CD4-positive, alpha-beta T cell treated with Interferon gamma for 1 hour (primary cell): ENCODE data around the gene KCNIP1.

Experiments
- DNase-seq: peaks from one replicate; pipeline ENCODE4 v3.0.0-alpha.2; 2020

KCNIP1 gene

DNA sequence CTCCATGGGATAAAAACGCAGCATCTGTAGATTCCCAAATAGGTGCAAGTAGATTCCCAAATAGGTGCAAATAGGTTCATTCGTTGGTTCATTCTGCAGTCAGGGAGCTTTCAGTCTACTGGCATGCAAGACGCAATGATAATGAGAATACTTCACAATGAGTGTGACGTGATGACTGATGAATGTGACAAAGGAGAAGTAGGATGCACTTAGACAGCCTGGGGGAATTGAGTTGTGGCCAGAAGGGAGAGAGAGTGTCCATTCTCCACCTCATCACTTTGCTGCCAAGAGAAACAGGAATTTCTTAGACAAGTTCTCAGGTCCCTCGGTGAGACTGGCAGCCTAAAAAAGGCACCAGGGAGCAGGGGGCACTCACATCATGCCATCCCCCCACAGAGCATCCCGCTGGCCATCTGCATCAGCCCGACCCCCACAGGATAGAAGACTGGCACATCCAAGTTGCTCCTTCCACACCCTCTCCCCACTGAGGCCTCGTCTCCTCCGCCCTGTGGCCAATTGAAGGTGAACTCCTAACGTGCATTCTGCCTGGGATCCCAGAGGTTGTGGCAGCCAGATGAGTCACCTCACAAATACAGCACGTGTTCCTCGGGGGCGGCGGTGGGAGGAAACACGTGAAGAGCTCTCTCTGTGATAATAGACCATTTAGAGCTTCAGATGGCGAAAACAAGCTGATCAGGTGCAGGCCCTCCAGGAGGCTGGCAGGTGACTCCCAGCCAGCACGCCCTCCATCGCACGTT lies 19.9 kb upstream of the KCNIP1 start:
- DNase-seq: no peak

DNA sequence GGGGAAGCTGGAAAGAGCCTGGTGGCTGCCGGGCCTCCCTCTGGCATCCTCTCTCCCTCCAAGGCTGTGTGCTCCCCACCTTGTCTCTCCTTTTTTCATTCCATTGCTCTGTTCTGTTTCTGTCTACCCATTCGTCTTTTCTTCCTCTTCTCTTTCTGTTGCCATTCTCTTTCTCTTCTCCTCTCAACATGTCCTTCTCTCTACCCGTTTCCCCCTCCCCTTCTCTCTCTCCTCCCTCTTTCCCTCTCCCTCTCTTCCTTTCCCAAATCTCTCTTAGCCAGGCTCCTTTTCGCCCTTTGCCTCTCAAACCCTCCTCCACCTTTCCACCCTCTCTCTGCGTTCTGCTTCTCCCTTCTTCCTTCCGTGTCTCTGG lies 19.4 kb upstream of the KCNIP1 start:
- DNase-seq: no peak

- peak; percentile 16 for DNase-seq
These were observed 18.8 kb upstream of the KCNIP1 start for GRCh38 chr5:170484847-170485615.

DNA sequence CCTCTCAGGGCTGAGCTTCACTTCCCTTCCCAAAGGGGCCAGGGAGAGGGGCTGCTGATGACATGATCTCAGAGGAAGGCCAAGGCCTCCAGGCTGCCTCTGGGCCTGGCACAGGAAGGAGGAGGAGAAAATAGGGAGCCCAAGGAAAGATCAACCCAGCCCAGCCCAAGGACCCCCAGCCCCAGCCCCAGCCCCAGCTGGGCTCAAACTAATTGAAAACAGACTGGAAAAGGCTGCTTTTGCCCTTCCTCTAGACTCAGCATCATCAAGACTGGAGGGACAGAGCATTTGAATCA lies 18.3 kb upstream of the KCNIP1 start:
- DNase-seq: no peak

DNA sequence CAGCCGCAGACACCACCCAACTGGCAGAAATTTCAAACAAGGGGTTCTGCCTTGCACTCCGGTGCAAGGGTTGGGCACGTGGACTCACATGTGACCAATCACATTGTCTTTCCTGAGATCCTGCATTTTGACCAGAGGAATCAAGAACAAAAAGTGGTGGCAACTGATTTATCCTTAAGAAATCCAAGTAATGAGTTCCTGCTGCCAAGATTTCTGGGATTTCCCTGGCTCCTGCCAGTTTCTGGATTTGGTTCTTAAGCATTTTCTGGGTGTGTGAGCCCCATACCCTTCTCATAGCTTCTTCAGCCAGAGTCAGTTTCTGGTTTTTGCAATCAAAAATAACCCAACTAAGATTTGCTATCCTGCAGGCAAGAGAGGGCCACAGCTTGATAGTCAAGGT lies 17.4 kb upstream of the KCNIP1 start:
- DNase-seq: no peak

- no peak for DNase-seq
These were observed 15.2 kb upstream of the KCNIP1 start for GRCh38 chr5:170488570-170488969.

- DNase-seq: no peak
These were observed 14.6 kb upstream of the KCNIP1 start for GRCh38 chr5:170489199-170489598.

- DNase-seq: no peak
These were observed 13.4 kb upstream of the KCNIP1 start for GRCh38 chr5:170490381-170490780.

DNA sequence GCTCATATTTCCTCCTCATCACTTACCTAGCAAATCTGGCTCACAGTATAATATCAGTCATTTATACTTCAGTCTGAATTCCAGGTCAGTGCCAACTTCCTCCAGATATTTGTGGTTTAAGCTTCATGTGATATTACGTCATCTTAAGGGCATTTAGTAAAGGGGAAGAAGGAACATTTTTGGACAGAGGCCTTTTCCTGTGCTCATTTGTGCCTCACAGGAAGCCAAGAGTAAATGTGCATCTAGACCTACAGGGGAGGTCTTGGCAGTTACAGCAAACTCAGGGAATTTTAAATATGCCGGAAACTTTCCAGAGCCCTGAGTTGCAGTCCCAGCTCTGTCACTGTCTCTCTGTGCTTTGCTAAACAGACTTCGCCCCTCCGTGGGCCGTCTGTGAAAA lies 12.3 kb upstream of the KCNIP1 start:
- no peak for DNase-seq

GRCh38 chr5:170493028-170493820 lies 10.6 kb upstream of the KCNIP1 start:
- no peak for DNase-seq

DNA sequence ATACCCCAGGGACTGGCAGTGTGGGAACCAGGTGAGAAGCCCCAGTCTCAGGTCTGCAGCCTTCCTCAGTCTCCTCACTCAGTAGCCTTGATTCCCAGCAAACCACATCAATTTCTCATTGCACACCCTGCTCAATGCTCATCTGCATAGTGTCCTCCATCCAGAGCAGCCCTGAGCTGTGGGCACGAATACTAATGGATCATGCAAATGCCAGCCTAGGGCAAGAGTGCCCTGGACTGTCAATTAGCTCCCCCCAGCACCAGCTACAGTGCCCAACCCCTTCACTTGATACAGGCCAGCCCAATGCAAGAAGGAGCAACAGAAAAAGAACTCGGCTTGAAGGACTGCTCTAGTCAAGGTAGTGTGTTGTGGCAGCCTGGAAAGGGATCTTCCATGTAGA lies 9.8 kb upstream of the KCNIP1 start:
- DNase-seq: no peak

- DNase-seq: no peak
These were observed 7.8 kb upstream of the KCNIP1 start for GRCh38 chr5:170495825-170496661.

GRCh38 chr5:170496662-170497028 lies 7.2 kb upstream of the KCNIP1 start:
- DNase-seq: no peak

GRCh38 chr5:170497311-170498038 lies 6.3 kb upstream of the KCNIP1 start:
- no peak for DNase-seq

DNA sequence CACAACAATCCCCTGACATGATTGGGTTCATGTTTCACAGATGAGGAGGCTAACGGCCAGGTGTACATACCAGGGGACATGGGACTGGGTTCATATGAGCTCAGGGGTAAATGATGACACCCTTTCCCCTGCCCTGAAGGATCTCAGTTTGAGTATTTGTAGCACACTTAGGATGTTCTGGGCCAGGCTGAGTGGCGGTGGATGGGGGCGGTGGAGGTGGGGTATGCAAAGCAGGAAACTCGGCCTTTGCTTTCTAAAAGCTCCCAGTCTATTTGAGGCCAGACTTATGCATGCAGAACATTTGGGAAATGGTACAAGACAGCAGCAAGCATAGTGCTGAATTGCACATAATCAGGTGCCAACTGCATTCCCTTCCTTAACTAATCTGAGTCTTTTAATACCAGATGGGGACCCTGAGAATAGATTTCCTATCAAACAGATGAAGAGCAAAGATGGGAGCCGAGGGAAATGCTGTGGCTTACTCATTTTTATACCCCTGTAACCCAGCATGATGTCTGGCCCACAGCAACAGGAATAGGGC lies 4.9 kb upstream of the KCNIP1 start:
- no peak for DNase-seq

GRCh38 chr5:170499621-170500020 lies 4.2 kb upstream of the KCNIP1 start:
- no peak for DNase-seq

- DNase-seq: no peak
These were observed 2.5 kb upstream of the KCNIP1 start for GRCh38 chr5:170501361-170501760.

DNA sequence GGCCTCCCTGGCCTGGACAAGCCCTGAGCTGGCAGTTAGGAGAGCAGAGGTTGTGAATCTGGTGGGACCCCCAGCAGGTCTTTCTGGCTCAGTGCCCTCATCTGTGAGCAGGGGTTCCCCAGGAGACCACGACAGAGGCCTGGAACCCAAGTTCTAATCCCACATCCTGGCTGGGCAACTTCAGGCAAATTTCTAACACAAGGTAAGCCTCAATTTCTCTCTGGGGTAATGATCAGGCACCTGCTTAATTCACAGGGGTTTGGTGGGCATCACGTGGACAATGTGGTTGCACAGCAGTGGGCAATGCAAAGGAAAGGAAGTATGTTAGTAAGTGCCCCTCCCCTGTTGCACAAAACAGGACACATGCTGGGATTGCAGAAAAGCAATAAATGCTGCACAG lies 1.9 kb upstream of the KCNIP1 start:
- DNase-seq: no peak

- DNase-seq: no peak
These were observed 921 bp downstream of the KCNIP1 start for GRCh38 chr5:170504616-170505266.

DNA sequence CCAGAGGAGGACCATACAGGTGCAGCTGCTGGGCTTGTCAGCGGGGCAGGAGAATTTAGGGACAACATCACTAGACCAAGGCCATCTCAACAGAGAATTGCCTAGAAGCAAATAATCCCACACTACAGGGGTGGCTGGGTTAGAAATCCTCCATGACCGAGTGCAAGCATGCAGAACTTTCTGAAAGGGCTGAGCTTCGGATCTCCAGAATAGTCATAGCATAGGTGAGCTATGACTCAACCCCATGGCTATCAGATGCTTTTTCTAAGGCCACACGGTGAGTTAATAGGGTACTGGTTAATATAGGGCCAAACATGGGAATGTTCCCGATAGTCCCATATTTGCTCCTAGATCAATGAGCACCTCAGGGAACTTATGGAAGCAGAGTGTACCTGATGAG lies 4.2 kb downstream of the KCNIP1 start:
- DNase-seq: no peak

- DNase-seq: no peak
These were observed 5.0 kb downstream of the KCNIP1 start for GRCh38 chr5:170508660-170509347.
